ENCODE data around the gene TPP2.

GRCh38 chr13:102715447-102715846 is 118.7 kb downstream of the TPP2 start:
- TF ChIP-seq CTCF (conservative IDR thresholded peaks at IDR 0.05; ENCODE audit: low read depth, low read length) (no peak), EZH2 (IDR thresholded peaks at IDR 0.05; ENCODE audit: borderline replicate concordance, low read depth, low read length, poor library complexity, severe bottlenecking) (no peak)

All from A673 (cell line).